HG03175 (cell line): ENCODE results near the gene AGRP.
"Not testable (repeated sequence)": the region's sequence is repeated elsewhere in the genome, so short reads cannot be mapped to it uniquely, and the experiment has no call there.

ENCODE experiments used
- ATAC-seq: cut with Tn5 transposase; IDR thresholded peaks from one replicate; pipeline ENCODE4 v1.9.1; 2021; ENCODE audit warnings: mild to moderate bottlenecking, moderate library complexity; ENCODE audit not compliant: unreplicated experiment

Gene AGRP

DNA sequence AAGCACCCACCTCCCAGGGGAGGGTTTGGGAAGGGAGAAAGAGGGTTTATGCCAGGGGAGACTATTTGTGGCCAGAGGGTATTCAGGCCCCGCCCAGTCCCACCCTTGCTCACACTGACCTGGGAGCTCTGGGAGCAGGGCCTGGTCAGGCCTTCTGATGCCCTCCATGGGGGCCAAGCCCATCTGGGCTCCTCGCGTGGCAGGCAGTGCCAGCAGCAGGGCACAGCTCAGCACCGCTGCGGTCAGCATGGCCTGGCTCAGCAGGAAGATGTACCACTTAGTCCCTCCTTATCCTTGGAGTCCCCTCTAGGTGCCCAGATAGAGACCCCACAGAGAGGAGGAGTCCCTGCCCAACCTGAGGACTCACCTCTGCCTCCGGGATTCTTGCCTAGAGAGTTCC, at the start of gene AGRP:
Gene AGRP (minus strand): TSS at position 398 of the 400 bp plus-strand sequence. CDS start 149 bp downstream, at position 249.
- ATAC-seq: no peak

DNA sequence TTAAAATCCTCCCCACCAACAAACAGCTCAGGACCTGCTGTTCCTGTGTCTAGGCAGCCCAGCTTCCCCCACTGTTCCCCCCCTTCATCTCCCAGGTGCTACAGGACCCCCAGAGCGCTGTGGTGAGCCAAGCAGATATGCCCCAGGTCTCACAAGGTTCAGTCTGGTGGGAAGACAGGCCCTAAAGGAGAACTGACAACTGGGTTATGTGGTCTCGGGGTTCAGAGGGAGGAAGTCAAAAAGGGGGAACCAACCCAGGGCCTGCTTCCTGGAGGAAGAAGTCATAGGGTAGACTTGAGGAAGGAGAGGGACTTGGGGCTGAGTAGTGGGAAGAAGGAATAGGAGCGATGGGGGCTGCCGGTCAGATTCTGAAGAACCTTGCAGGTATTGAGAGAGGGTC, 47.9 kb upstream of the AGRP start:
- ATAC-seq: no peak

GRCh38 chr16:67530013-67530939, 46.9 kb upstream of the AGRP start:
- no peak for ATAC-seq

GRCh38 chr16:67529582-67530012, 46.2 kb upstream of the AGRP start:
- no peak for ATAC-seq

- ATAC-seq: peak; percentile 21
These were observed 45.7 kb upstream of the AGRP start for GRCh38 chr16:67528870-67529581.

GRCh38 chr16:67528222-67528869, 45.0 kb upstream of the AGRP start, which contains the start of gene RIPOR1:
Gene RIPOR1, plus strand, starts transcription at chr16:67528829. Its CDS starts 9,618 bp downstream, at chr16:67538447.
- ATAC-seq: peak; percentile 30

GRCh38 chr16:67526149-67526791, 42.9 kb upstream of the AGRP start:
- ATAC-seq: no peak

DNA sequence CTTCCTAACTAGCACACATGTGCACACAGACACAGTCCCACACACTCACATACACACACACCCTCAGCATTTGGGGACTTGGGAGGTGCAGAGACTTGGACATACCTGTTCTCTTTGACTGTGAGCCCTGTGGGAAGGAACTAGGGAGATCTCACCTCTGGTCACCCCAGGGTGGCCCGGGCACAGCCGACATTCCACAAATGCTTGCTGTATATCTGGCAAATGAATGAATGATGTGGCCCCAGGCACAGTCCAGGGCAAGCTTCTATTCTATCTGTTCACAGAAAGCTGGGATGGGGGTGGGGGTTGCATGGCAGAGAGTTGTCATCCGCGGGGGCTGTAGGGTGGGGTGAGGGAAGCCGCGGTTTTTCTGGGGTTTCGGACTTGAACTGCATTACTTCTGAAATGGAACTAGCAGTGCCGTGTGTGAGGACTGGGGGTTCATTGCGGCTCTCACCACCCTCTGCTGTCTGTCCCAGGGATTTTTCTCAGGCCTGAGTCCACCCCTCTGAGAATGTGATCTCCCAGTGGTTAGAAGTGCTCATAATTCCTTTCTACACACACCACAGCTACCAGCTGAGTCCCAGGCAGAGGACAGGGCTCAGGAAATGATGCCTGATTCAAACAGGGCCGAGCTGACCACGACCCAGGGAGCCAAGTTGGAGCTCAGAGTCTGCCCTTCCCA, 42.0 kb upstream of the AGRP start:
- no peak for ATAC-seq

DNA sequence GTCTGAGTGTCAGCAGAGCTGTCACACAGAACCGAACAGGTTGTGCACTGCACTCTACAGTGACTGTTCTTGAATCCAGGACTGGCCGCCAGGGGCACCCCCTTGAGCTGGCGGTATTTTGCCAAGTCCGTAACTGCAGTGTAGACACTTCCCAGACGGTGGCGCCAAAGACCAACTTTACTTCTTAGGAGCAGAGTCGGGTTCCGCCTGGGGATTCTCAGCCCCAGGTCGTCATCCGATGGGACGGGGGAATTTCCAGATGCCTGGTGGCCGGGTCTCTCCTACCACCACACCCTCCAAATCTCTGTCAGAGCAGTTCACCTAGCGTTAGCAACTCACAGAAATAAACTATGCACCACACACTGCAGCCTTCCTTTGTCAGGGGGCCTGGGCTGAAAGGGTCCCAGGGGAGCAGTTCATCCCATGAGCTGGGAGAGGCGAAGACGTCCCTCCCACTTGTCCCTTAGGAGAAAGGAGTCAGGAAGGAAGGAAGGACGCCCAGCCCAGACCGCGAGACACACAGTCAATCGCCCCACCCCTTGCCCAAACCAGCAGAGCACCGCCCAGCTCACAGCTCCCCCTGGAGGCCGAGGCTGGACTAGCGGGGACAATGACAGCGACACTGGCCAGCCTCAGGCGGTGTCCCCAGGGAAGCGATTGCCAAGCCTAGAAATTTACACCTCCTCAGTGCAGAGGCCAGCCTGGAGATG, 37.9 kb upstream of the AGRP start:
- peak; percentile 71 for ATAC-seq

DNA sequence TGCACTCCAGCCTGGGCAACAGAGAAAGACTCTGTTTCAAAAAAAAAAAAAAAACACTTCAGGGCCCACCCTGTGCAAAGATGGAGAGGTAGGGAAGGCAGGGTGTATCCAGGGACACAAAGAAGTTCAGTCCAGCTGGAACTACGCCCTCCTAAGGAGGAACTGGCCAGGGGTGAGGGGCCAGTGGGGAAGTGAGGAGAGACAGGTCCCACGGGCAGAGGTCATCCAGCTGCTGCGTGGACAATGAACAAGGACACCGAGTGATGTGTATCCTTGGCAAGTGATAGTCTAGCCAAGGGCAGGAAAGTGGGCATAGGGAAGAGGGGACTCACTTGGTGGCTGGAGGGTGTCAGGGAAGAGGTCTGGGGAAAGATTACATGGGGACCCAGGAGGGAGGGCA, 35.9 kb upstream of the AGRP start:
- ATAC-seq: no peak

GRCh38 chr16:67518676-67519075, 35.3 kb upstream of the AGRP start:
- ATAC-seq: no peak

DNA sequence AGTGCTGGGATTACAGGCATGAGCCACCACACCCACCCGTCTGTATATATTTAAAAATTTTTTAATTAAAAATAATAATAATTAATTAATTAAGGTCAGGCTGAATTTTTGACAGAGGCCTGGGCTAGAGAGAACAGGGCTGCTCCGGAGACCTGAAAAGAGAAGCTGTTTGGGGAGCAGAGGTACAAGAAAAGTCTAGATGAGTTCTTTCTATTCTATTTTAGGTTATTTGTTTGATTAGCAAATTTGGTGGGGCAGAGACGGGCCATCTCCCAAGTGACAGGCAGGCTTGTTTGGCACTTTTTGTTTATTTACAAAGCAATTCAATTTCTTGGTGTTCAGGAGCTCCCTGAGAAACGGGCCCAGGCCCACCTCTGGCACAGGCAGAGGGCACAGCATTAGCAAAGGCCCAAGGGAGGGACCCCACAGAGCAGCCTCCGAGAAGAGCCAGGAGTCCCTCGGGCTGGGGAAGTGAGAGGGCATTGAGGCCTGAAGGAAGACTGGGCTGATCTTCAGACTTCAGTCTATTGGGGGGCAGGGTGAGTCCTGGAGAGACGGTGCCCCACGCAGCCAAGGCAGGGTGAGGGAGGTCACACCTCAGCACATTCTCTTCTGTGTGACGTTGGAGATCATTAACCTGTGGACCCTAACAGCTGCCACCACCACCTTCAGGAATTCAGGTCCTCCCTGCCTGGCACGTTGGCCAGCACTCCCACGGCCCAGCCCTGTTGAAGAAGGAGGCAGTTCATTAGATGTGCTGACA, 34.5 kb upstream of the AGRP start:
- peak; percentile 39 for ATAC-seq

GRCh38 chr16:67517155-67517445, 33.8 kb upstream of the AGRP start:
- ATAC-seq: no peak

- ATAC-seq: no peak
These were observed 33.2 kb upstream of the AGRP start for GRCh38 chr16:67516296-67517154.

DNA sequence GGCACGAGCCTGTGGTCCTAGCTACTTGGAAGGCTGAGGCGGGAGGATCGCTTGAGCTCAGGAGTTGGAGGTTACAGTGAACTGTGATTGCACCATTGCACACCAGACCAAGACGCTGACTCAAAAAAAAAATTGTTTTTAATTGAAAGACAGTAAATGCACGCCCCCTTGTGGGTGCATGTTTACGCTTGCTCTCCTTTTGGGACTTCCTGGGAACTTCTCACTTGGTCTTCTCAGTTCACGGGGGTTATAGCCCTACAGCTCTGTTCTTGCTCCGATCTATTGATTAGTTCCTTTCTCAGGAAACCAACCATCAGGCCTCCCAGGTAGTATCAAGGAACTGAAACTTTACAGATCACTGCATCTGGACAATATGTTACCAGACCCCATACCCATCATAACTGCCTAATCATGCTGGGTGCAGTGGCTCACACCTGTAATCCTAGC, 31.1 kb upstream of the AGRP start:
- peak; percentile 65 for ATAC-seq

GRCh38 chr16:67513892-67514291, 30.5 kb upstream of the AGRP start:
- ATAC-seq: not testable (repeated sequence)

DNA sequence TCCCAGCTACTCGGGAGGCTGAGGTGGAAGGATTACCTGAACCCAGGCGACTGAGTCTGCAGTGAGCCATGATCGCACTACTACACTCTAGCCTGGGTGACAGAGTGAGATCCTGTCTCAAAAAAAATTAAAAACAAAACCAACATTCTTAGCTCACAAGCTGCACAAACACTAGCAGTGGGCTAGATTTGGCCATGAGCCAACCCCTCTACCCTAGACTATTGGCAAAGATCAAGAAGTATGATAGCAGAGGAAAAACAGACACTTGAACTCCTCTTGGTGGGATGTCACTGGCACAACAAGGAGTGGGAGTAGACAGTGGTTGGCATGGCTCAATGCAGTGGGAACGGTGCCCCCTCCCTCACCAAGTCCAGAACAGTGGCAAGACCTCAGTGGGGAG, 25.7 kb upstream of the AGRP start:
- no peak for ATAC-seq

- no peak for ATAC-seq
These were observed 23.1 kb upstream of the AGRP start for GRCh38 chr16:67506468-67506867.
